HUES64 (cell line): ENCODE results near the gene NOS1.
"Not testable (repeated sequence)": the region's sequence is repeated elsewhere in the genome, so short reads cannot be mapped to it uniquely, and the experiment has no call there.

Experiments used
- H3K27ac ChIP-seq: 2 replicates; pipeline ENCODE4 v1.7.0; 2013; ENCODE audit warnings: low read depth, low read length, inconsistent platforms
- H3K27me3 ChIP-seq: 2 replicates; pipeline ENCODE4 v1.6.1; 2013; ENCODE audit warnings: mild to moderate bottlenecking, low read length; ENCODE audit not compliant: insufficient read depth
- H3K36me3 ChIP-seq: 2 replicates; pipeline ENCODE4 v1.6.1; 2013; ENCODE audit warnings: mild to moderate bottlenecking, low read length; ENCODE audit not compliant: insufficient read depth
- H3K4me1 ChIP-seq: 2 replicates; pipeline ENCODE4 v1.6.1; 2013; ENCODE audit warnings: mild to moderate bottlenecking, low read length, moderate library complexity; ENCODE audit not compliant: insufficient read depth
- H3K4me3 ChIP-seq: 2 replicates; pipeline ENCODE4 v1.5.1; 2013; ENCODE audit warnings: mild to moderate bottlenecking, low read length, moderate library complexity
- H3K9ac ChIP-seq: 2 replicates; pipeline ENCODE4 v1.6.1; 2013; ENCODE audit warnings: mild to moderate bottlenecking, low read depth, low read length
- H3K9me3 ChIP-seq: 2 replicates; pipeline ENCODE4 v1.6.1; 2013; ENCODE audit warnings: low read depth, low read length; ENCODE audit not compliant: insufficient read depth
- WGBS: fragments of 150-250, 120-280 bp; methylation state at CpG from one replicate; pipeline ENCODE4 v1.1.7; 2013; ENCODE audit warnings: missing lambda C conversion rate; 5-methylcytosine and 5-hydroxymethylcytosine counted together

Gene NOS1

DNA sequence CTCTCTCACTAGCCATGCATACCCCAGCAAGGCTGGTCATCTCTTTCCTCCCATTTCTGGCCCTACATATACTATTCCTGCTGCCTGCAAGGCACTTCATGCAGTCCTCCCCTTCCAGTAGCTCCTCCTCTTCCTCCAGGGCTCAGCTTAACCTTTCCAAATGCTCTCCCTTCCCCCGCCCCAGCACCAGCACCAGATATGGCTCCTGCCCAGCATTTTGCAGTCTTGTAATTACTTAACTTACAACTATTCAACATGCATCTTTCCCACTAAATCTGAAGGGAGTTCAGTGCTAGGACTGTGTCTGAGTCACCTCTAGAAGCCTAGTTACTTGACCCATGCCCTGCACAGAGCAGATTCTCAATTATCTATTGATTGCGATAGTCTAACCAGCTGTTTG lies 169.4 kb downstream of the NOS1 start:
- H3K4me1 ChIP-seq, result peaks cover 12% of the 10 kb centered on the region; the same call in 1 of the 2 replicates
- H3K27me3 ChIP-seq, result no peaks in the 10 kb centered on the region
- H3K36me3 ChIP-seq, result peaks cover 8% of the 10 kb centered on the region
- no peak overlapping the region for H3K4me3 ChIP-seq
- 80% methylated on average over 2 of the region's 2 CpGs for WGBS
- no peak overlapping the region for H3K9ac ChIP-seq
- H3K27ac ChIP-seq, result no peak overlapping the region
- no peaks in the 10 kb centered on the region for H3K9me3 ChIP-seq

DNA sequence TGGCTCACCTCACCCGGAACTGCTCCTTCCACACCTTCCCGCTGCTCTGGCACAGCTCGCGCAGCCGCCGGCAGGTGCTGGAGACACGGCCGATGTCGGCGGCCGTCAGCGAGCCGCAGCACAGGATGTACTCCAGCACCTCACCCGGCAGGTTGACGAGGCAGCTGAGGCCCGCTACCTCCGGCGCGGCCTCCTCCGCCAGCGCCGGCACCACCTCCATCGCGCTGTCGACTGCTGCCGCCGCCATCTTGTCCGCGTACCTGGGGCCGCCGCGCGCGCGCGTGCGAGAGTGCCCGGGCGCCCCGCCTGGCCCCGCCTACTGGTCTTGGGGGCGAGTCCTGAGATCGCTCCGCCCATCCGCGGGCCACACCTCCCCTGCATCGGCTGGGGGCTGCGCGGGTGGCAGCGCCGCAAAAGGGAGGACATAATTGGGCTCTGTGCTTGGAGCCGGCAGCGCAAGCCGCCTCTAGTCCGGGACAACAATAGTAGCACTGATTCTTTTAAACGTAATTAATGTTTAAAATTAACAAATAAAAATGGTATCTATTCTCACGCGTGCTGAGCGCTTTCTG lies 171.1 kb downstream of the NOS1 start, which contains the start of gene FBXO21:
Gene FBXO21, minus strand, starts transcription at position 261 of the 572 bp plus-strand sequence. Its CDS starts 14 bp downstream, at position 247.
- peaks cover 22% of the 10 kb centered on the region for H3K36me3 ChIP-seq
- peak within 1 kb of the TSS; percentile 99 for H3K4me3 ChIP-seq
- H3K9ac ChIP-seq, result peak within 1 kb of the TSS; percentile 91
- no peaks in the 10 kb centered on the region for H3K9me3 ChIP-seq
- H3K27me3 ChIP-seq, result no peaks in the 10 kb centered on the region
- under 1% methylated on average over 57 of the region's 59 CpGs for WGBS
- peaks cover 12% of the 10 kb centered on the region; the same call in 1 of the 2 replicates for H3K4me1 ChIP-seq
- H3K27ac ChIP-seq, result no peak within 1 kb of the TSS

DNA sequence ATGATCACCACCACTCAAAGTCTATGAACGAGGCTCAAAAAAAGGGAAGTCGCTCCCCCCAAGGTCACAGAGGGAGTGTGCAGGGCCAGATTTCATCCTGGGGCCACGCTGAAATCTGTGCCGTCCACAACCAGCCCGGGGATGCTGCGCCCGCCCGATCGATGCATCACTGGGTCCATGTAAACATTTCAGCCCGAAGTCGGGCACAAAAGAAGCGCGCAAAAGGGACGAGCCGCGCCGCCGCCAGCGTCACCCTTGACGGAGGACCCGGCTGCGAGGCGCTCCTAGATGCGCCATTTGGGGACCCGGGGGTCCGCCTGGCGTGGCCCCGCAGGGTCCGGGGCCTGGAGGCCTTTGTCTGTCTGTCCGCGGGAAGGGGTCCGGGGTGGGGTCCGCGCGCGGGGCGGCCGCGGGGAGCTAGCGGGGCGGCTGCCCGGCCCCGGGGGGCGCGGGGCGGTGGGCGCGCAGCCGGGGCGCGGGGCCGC lies 171.7 kb downstream of the NOS1 start:
- WGBS, result under 1% methylated on average over 52 of the region's 52 CpGs
- no peaks in the 10 kb centered on the region for H3K9me3 ChIP-seq
- H3K36me3 ChIP-seq, result peaks cover 27% of the 10 kb centered on the region
- peaks cover 12% of the 10 kb centered on the region; the same call in 1 of the 2 replicates for H3K4me1 ChIP-seq
- peak overlapping the region; percentile 99 for H3K4me3 ChIP-seq
- H3K9ac ChIP-seq, result peak overlapping the region; percentile 91
- no peak overlapping the region for H3K27ac ChIP-seq
- H3K27me3 ChIP-seq, result no peaks in the 10 kb centered on the region

DNA sequence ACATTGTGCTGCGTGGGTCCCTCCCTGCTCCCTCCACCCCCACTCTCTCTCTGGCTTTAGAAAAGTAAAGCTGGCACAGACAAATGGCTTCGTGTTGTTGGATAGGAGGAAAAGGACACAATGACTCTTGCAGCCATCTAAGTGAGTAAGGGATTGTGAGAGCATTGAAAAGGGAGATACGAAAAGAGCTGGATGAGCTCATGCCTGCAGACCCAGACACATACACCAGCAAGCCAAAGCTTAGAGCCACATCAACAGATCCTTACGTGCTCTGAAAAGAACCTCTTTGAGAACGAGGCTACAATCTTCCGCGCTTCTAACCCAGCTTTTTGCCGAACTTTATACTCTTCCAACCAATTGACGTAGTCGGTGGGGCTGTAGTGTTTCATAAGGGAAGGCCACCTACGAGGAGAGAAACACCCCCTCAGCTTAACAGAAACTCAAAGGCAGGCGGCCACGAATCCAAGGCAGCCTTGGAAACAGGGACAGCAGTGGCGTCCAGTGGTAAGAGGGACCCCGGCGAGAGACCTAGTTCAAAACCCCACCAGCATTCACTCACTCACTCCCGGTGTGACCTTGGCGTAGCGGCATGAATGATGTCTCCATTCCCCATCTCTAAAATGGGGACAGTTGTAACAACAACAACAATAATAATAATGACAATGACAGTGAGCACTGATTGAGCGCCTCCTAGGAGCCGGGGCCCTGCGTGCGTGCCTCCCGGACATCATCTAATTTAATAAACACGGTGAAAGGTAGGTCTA lies 172.3 kb downstream of the NOS1 start:
- H3K9ac ChIP-seq, result peak overlapping the region; percentile 91
- H3K36me3 ChIP-seq, result peaks cover 33% of the 10 kb centered on the region
- peaks cover 12% of the 10 kb centered on the region; the same call in 1 of the 2 replicates for H3K4me1 ChIP-seq
- 11% methylated on average over 25 of the region's 25 CpGs for WGBS
- no peak overlapping the region for H3K27ac ChIP-seq
- peak overlapping the region; percentile 99 for H3K4me3 ChIP-seq
- no peaks in the 10 kb centered on the region for H3K27me3 ChIP-seq
- no peaks in the 10 kb centered on the region for H3K9me3 ChIP-seq

DNA sequence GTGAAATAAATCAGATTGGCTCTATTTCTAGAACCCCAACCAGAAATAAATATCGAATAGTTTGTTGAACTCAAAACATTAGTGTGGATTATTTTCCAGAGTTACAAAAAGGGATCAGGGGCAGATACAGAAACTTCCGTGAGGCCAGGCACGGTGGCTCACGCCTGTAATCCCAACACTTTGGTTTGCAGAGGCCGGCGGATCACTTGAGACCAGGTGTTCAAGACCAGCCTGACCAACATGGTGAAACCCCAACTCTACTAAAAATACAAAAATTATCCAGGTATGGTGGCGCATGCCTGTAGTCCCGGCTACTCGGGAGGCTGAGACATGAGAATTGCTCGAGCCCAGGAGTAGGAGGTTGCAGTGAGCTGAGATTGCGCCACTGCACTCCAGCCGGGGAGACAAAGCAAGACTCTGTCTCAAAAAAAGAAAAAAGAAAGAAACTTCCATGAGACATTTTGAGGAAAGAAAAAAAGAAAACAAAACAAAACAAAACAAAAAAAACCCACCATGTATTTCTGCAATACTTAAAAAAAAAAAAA lies 173.2 kb downstream of the NOS1 start:
- WGBS, result 94% methylated on average over 12 of the region's 12 CpGs
- Histone ChIP-seq H3K9me3 (no peaks in the 10 kb centered on the region), H3K4me3 (peak overlapping the region; percentile 99; the same call in 1 of the 2 replicates), H3K9ac (no peak overlapping the region), H3K36me3 (peaks cover 43% of the 10 kb centered on the region), H3K4me1 (peaks cover 12% of the 10 kb centered on the region; the same call in 1 of the 2 replicates), H3K27me3 (no peaks in the 10 kb centered on the region), H3K27ac (no peak overlapping the region)

DNA sequence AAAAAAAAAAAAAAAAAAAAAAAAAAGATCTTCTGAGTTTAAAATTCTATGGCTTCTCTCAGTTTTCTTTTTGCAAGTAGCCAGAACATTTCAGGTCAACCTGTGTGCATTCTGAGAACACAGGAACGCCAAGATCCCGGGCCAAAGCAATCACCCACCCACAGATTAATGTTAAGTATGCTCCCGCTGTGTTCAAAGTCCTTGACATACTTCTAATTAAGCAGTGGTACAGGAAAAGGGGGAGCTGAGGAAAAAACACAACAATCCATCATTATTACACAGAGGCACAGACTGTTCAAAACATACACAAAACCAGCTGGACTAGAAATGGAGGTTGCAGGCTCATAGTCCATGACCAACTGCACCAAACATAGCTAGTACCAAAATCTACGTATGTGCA lies 174.0 kb downstream of the NOS1 start:
- 92% methylated on average over 4 of the region's 4 CpGs for WGBS
- Histone ChIP-seq H3K4me1 (peaks cover 12% of the 10 kb centered on the region; the same call in 1 of the 2 replicates), H3K36me3 (peaks cover 49% of the 10 kb centered on the region), H3K9me3 (no peaks in the 10 kb centered on the region), H3K9ac (no peak overlapping the region), H3K27me3 (no peaks in the 10 kb centered on the region), H3K4me3 (no peak overlapping the region), H3K27ac (no peak overlapping the region)

DNA sequence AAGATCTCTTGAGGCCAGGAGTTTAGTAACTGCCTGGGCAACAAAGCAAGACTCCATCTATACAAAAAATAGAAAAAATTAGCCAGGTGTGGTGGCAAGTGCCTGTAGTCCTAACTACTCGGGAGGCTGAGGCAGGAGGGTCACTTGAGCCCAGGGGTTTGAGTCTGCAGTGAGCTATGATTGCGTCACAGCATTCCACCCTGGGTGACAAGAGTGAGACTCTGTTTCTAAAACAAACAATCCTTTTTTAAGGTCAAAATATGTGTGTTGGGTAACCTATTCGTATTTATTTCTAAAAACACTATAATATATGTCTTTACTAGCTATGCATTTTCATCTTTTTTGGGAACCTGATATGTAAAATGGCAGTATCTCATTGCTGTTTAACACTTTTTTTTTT lies 178.6 kb downstream of the NOS1 start:
- H3K27ac ChIP-seq, result no peak overlapping the region
- no peak overlapping the region for H3K4me3 ChIP-seq
- peaks cover 92% of the 10 kb centered on the region for H3K36me3 ChIP-seq
- WGBS, result 96% methylated on average over 2 of the region's 3 CpGs
- H3K4me1 ChIP-seq, result no peaks in the 10 kb centered on the region
- no peaks in the 10 kb centered on the region for H3K27me3 ChIP-seq
- no peaks in the 10 kb centered on the region; the same call in 1 of the 2 replicates for H3K9me3 ChIP-seq
- H3K9ac ChIP-seq, result no peak overlapping the region

DNA sequence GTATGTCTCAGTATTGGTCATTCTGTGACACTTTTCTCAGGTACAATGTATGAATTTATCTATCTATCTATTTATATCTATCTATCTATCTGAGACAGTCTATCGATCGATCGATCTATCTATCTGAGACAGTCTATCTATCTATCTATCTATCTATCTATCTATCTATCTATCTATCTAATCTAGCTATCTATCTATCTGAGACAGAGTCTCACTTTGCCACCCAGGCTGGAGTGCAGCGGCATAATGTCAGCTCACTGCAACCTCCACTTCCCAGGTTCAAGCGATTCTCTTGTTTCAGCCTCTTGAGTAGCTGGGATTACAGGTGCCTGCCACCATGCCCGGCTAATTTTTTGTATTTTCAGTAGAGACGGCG lies 180.0 kb downstream of the NOS1 start:
- not testable (repeated sequence) for H3K9me3 ChIP-seq
- 93% methylated on average over 8 of the region's 8 CpGs for WGBS
- peaks cover 97% of the 10 kb centered on the region for H3K36me3 ChIP-seq

DNA sequence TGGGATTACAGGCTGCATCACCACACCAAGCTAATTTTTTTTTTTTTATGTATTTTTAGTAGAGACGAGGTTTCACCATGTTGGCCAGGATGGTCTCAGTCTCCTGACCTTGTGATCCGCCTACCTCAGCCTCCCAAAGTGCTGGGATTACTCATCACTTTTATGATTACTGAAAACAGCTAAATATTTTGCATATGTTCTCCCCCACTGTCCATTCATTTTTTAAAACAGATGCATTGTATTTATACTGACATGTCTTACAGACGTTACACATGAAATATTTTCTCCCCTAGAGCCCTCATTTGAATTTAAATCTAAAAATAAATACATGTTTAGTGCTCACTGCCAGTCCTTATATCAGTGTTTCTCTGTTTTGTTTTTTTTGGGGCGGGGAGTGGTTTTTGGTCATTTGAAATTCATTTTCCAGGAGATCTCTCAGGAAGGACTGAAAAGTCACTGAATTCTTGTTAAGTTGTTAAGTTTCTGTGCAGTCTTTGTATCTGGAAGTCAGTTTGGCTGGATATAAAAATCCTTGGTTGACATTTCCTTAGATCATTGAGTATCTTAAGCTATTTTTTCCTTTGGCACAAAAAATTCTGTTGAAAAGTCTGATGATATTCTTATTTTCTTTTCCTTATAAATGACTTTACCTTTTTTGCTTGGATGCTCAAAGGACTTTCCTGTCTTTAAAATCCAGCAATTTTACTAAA lies 180.5 kb downstream of the NOS1 start:
- Histone ChIP-seq H3K27ac (no peak overlapping the region), H3K9me3 (no peaks in the 10 kb centered on the region; the same call in 1 of the 2 replicates), H3K27me3 (no peaks in the 10 kb centered on the region), H3K4me3 (no peak overlapping the region), H3K36me3 (peaks cover 97% of the 10 kb centered on the region), H3K4me1 (no peaks in the 10 kb centered on the region), H3K9ac (no peak overlapping the region)
- 85% methylated on average over 4 of the region's 4 CpGs for WGBS

More for the DNA sequence above, 180.0 kb downstream of the NOS1 start:
- H3K4me1 ChIP-seq, H3K9ac ChIP-seq, H3K27me3 ChIP-seq, H3K27ac ChIP-seq, H3K4me3 ChIP-seq: not testable (repeated sequence)

DNA sequence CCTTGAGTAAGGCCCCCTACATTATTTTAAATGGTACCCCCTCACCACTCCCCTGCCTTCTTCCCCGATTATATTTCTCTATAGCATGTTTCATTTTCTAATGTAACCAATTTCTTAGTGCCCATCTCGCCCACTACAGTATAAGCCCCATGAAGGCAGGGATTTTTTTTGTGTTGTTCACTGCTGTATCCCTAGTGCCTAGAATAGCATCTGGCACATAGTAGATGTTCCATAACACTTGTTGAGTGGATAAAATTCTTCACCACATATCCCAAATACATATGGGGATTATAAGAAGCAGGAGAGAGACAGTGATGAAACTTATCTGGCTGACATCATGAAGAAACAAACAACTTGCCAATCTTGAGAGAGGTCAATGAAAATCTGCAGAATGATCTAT lies 182.7 kb downstream of the NOS1 start:
- WGBS, result 93% methylated on average over 2 of the region's 2 CpGs
- Histone ChIP-seq H3K4me3 (no peak overlapping the region), H3K4me1 (no peaks in the 10 kb centered on the region), H3K27me3 (no peaks in the 10 kb centered on the region), H3K36me3 (peaks cover 98% of the 10 kb centered on the region), H3K9me3 (no peaks in the 10 kb centered on the region; the same call in 1 of the 2 replicates), H3K27ac (no peak overlapping the region), H3K9ac (no peak overlapping the region)
